Stimulated activated CD8-positive, alpha-beta memory T cell treated with anti-CD3 and anti-CD28 coated beads, Interleukin-4, amount 100 ng/mL, for 4 hours (primary cell): ENCODE results near the gene FXYD7.
"Not testable (repeated sequence)": the region's sequence is repeated elsewhere in the genome, so short reads cannot be mapped to it uniquely, and the experiment has no call there.

ENCODE experiments used
- DNase-seq, 2 donors: peaks; one replicate each; pipeline ENCODE4 v3.0.0-alpha.2; 2020; ENCODE audit warnings: low read depth in 2 of 2, low spot score in 1 of 2

Gene FXYD7

GRCh38 chr19:35125749-35126623 is 17.1 kb upstream of the FXYD7 start:
- no peak for DNase-seq

- no peak for DNase-seq
These were observed 16.5 kb upstream of the FXYD7 start for GRCh38 chr19:35126624-35126959.

GRCh38 chr19:35127871-35128270 is 15.2 kb upstream of the FXYD7 start:
- no peak for DNase-seq

GRCh38 chr19:35128398-35129057 is 14.5 kb upstream of the FXYD7 start:
- DNase-seq: no peak

GRCh38 chr19:35129724-35130274 is 13.3 kb upstream of the FXYD7 start:
- DNase-seq: not testable (repeated sequence)

GRCh38 chr19:35130761-35131720 is 12.0 kb upstream of the FXYD7 start:
- DNase-seq: no peak

GRCh38 chr19:35132254-35132653 is 10.8 kb upstream of the FXYD7 start:
- no peak for DNase-seq

GRCh38 chr19:35133826-35134225 is 9.2 kb upstream of the FXYD7 start:
- no peak for DNase-seq

GRCh38 chr19:35134601-35135242 is 8.3 kb upstream of the FXYD7 start, which contains the start of gene LGI4:
Gene LGI4 (minus strand): TSS chr19:35135059. CDS start chr19:35134680, 379 bp downstream.
- DNase-seq: no peak

- DNase-seq: peak in 1 of 2 donors; percentile 24
These were observed 7.6 kb upstream of the FXYD7 start for GRCh38 chr19:35135389-35135909.

GRCh38 chr19:35136231-35136630 is 6.8 kb upstream of the FXYD7 start:
- DNase-seq: no peak

GRCh38 chr19:35136977-35137702 is 5.9 kb upstream of the FXYD7 start:
- DNase-seq: no peak

- DNase-seq: no peak
These were observed 4.7 kb upstream of the FXYD7 start, which contains the start of gene FXYD1 for GRCh38 chr19:35138305-35138892. Gene FXYD1 (plus strand): TSS chr19:35138824. CDS start chr19:35140080, 1,256 bp downstream.

- DNase-seq: no peak
These were observed 2.7 kb upstream of the FXYD7 start for GRCh38 chr19:35140207-35140961.

- DNase-seq: peak; percentile 91 to 93
These were observed 1.9 kb upstream of the FXYD7 start for GRCh38 chr19:35140962-35141836.

GRCh38 chr19:35141837-35142605 is 1.0 kb upstream of the FXYD7 start:
- no peak for DNase-seq
